ENCODE results near the gene KRTAP10-8.
"Not testable (repeated sequence)": the region's sequence is repeated elsewhere in the genome, so short reads cannot be mapped to it uniquely, and the experiment has no call there.

Gene KRTAP10-8

DNA sequence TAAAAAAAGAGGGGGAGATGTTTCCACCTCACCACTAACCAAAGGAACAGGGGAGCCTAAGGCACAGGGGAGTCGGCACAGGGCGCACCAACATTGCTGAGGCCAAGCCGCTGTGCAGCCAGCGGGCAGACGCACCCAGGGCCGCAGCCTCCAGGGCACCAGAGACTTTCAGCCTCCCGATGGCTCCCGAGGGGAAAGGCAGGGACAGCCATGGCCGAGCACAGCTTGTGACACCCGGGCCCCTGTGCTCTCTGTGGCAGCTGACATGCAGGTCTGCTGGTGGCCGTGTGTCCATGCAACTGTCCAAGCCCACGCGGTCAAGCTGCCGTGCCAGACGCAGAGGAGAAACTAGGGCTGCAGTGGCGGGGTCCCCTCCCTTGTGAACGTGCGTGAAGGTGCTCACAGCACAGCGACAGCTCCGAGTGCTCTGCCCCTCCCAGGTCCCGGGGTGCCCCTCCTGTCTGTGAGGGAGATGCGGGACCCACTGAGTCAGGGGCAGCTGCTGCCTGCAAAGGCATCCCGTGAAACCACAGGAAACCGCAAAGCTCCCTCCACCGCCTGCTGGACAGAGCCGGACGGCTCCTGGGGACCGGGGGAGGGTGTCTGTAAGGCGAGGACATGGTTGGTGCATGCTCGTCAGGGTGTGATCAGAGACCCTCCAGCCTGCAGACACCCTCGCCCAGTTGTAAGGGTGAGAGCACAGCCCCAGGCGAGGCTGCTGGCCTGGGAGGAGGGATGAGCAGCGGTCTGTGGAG lies 36.9 kb downstream of the KRTAP10-8 start:
- DNase-seq: no peak

DNA sequence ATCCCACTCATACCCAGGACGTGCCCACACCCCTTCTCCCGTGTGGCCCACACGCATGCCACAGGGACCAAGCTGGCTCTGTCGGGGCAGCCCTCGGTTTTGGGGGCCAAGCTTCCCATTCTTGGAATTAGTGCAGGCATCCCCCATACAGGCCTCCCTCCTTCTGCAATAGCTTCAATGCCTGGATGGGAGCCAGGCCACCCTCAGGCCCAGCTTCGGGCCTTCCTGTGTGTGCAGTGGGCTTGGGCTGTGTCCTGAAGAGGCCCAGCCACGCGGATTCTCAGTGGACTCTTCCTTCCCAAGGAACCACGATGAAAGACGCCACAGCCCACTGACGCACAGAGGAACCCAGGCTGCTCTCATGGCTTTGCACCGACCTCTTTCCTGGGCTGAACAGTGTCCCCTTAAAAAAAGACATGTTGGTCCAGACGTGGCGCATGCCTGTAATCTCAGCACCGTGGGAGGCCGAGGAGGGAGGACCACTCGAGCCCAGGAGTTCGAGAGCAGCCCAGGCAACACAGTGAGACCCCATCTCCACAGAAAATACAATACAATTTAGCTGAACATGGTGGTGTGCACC lies 37.7 kb downstream of the KRTAP10-8 start:
- no peak for DNase-seq

DNA sequence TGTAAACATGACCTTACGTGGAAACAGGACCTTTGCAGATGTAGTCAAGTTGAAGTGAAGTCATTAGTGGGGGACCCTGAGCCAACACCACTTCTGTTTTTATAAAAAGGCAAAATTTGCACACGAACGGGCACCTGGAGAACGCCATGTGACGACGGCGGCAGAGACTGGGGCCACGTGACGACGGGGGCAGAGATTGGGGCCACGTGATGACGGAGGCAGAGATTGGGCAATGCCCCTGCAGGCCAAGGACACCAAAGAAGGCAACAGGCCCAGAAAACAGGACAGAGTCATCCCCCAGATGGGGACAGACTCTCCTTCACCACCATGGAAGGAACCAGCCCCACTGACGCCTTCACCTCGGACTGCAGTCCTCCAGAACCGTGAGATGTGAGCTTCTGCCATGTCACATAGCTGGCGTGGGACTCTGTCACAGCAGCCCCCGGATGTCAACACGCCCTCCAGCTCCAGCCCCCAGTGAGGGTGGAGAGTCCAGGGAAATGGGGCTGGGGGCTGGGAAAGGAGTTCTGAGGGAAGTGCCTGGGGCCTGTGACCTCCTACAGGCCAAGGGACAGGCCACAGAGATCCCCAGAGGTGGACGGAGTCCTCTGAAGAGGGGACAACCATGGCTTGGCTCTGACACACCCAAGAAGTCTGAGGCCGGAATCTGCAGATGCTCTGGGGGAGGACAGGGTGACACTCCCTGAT lies 38.5 kb downstream of the KRTAP10-8 start:
- no peak for DNase-seq

DNA sequence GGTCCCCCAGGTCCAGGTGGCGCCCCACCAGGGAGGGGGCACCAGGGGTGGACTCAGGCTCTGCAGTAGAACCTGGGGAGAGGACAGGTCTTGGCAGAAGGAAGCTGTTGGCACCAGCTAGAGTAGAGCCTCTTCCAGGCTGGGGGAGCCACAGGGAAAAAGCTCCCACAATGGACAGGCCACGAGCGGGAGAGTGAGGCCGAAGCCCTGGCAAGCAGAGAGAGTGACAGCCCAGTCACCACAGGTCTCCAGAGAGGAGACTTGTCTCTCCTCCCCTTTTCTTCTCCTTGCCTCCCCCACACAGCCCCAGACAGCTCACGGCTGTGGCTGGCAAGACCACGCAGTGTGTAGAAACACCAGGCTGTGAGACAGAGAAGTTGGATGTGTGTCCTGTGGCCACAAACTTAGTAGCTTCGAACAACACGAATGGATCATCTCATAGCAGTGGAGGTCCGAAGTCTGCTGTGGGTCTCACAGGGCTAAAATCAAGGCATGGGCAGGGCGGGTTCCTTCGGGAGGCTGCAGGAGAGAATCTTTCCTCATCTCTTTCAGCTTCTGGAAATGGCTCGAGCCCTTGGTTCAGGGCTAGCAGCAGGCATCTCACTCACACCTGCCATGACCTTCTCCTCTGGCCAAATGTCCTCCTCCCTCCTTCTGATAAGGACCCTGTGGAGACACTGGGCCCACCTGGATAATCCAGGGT lies 39.2 kb downstream of the KRTAP10-8 start:
- DNase-seq: no peak

DNA sequence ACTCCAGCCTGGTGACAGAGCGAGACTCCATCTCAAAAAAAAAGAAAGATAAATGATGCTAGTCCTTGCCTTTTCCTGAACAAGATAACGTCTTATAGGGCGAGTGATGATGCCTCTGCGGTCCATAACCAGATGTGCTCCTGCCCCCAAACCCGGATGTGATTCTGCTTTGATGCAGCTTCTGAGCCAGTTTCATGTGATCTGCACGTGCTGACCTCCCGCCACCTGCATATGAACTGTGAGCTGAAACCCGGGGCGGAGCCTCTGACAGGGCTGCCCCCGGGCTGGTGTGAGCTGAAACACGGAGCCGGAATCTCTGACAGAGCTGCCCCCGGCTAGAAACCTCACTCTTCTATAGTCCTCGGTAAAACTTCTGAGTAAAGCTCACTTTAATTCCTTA lies 41.2 kb downstream of the KRTAP10-8 start:
- DNase-seq: no peak

DNA sequence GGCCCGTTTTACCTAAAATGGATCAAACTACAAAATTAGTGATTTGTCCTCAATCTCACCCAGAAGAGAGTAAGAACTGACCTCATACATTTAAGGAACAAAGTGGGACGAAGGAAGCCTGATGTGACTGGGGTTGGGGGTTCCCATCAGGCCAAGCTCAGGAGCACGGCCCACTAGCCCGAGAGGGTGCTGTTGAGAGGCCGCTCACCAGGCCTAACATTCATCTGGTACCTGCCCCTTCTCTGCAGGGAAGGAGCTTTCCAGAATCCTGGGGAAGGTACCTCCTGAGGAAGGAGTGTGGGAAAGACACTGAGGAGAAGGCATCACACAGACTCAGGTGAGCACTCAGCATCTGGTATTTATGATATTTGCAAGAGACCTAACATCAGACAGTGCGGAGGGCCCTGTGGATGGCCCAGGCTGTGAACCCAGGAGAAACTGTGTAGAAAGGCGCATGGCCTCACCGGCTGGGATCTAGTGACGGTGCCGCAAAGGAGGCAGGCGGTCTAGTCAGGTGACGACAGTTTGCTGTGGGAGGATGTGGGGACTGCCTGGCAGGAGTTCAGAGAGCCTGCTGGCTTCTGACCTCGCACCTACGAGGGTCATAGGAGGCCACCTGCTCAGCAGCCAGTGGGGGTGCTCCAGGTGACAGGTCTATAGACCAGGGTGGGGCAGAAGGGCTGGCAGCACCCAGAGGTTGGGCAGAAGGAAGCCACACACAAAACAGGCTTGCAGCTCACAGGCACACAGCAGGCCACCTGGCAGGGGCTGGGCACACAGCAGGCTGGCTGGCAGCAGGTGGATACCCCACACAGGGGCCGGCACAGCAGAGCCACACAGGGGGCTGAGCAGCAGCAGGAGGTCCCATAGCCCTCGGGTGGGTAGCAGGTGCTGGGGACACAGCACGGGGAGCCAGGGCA lies 42.0 kb downstream of the KRTAP10-8 start:
- no peak for DNase-seq

DNA sequence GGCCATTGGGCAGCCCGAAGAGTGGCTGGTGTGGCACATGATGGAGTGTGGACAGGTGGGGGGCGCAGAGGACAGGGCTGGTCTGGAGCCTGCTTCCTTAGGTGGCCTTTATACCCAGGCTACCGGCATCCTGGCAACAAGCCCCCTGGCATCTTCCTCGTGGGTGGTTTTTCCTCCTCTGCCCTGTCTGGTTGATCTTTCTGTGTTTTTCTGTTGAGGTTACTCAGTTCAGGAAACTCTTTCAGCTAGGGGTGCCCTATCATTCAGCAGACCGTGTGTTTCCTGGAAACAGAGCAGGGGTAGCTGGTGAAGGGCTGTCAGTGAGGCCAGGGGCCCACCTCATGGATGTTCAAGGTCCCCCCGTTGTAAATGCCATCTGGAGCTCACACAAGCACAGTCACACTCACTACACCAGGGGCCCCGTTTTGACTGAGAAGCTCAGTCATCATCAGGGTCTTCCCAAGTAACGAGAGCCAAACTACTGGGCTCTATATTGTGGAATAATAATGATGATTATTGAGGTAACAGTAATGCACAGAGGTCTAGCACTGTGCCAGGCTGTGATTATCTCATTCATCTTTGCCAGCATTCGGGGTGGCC lies 42.8 kb downstream of the KRTAP10-8 start, which contains the start of gene KRTAP12-4:
KRTAP12-4 (minus strand) TSS at position 84 of the 600 bp plus-strand sequence; CDS start at position 39, 45 bp downstream.
- no peak for DNase-seq

DNA sequence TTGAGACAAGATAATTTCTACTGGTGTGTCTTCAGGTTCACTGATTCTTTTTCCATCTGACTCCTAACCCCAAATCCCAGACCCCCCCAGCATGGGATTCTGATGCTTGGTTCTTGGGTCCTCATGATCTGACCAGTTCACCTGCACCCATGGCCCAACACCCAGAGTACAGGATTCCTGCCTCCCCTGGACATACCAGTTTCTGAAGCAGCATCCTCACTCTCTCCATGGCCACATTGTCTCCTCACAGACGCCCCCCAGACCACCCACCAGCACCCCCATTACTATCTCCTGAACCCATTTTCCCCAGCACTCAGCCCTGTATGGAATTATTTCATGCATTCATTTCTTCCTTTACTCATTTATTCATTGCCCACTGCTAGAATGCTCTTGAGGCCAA lies 45.0 kb downstream of the KRTAP10-8 start:
- DNase-seq: no peak

DNA sequence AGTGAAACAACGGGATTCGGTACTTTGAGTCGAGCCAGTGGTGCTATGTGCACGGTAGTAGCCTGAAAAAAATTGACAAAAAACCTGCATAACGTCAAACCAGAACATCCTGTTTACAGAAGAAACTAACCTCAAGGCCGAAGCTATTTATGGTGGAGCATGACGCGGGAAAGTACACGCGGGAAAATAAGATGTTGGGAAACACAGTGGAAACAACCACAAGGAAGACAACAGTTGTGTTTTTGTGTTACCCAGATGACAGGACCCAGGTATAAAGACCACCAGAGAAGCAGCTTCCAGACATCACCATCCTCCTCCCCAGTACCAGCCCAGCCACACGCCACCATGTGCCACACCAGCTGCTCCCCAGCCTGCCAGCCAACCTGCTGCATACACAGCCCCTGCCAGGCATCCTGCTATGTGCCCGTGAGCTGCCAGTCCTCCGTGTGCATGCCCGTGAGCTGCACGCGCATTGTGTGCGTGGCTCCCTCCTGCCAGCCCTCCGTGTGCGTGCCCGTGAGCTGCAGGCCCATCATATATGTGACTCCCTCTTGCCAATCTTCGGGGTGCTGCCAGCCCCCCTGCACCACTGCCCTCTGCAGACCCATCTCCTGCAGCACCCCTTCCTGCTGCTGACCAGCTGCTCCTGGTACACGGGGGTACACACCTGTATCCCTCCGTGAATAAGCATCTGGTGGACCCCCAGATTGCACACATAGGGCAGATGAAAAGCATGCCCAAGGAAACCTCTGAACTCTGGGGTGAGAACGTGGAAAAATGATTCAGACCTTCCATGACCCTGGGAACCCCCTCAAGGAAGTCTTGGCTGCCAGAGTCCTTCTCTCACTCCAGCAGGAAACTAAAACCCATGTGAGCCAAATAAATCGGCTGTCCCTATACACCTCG lies 46.0 kb downstream of the KRTAP10-8 start, which contains the start of gene KRTAP12-3:
KRTAP12-3 (plus strand) TSS at position 298 of the 906 bp plus-strand sequence; CDS start at position 346, 48 bp downstream.
- DNase-seq: no peak

DNA sequence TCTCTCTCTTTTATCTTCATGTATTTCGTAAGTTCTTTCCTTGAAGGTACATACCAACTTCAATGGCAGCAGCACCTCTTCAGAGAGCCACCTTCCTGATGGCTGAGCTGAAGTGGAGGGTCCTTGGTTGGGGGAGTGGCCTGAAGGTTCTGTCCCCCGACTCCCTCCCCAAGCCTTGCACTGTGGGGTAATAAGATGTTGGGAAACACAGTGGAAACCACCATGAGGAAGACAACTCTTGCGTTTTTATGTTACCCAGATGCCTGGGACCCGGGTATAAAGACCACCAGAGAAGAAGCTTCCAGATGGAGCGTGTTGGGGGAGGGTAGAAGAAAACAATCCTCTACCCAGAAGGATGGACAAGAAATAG lies 46.6 kb downstream of the KRTAP10-8 start:
- no peak for DNase-seq

DNA sequence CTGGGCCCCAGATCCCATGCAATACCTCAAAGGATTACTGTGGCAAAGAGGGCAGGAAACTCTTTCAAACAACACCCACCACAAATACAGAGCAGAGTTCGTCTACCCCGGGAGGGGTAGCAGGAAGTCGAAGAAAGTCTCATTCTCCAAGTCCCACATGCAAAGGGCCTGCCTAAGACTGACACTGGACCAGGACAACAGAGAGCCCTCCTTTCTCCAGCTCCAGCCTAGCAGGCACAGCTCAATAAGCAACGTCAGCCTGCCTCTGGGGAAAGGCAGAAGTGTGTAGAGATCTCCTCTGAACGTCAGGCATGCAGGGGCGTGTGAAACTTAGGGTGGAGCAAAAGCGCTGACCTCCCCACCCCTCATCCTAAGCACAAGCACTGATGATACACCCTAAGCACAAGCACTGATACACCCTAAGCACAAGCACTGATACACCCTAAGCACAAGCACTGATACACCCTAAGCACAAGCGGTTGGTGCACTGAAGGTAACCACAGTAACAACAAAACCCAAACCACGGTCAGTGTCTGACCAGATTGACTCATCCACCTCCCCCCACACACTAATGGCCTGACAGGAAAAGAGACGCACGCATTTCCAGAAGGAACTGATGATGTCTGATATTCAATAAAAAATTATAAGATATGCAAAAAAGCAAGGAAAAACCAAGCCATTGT lies 47.2 kb downstream of the KRTAP10-8 start:
- DNase-seq: no peak

DNA sequence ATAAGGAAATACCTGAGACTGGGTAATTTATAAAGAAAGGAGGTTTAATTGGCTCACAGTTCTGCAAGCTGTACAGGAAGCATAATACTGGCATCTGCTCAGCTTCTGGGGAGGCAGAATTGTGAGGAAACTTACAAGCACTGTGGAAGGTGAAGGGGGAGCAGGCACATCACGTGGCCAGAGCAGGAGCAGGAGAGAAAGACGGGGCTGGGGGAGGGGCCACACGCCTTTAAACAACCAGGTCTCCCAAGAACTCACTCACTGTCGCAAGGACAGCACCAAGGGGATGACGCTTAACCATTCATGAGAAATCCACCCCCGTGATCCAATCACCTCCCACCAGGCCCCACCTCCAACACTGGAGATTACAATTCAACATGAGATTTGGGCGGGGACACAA lies 49.7 kb downstream of the KRTAP10-8 start:
- not testable (repeated sequence) for DNase-seq

Data from hematopoietic multipotent progenitor cell treated with erythropoietin and hydrocortisone succinate and interleukin-3 and kit ligand, for 6 days (in vitro differentiated cells).